Fibroblast of peridontal ligament (primary cell): ENCODE data around the gene ARHGAP11A.

ENCODE experiments used
- DNase-seq: peaks from one replicate; pipeline ENCODE4 v3.0.0-alpha.2; 2010; ENCODE audit errors: extremely low read depth

The ARHGAP11A gene

DNA sequence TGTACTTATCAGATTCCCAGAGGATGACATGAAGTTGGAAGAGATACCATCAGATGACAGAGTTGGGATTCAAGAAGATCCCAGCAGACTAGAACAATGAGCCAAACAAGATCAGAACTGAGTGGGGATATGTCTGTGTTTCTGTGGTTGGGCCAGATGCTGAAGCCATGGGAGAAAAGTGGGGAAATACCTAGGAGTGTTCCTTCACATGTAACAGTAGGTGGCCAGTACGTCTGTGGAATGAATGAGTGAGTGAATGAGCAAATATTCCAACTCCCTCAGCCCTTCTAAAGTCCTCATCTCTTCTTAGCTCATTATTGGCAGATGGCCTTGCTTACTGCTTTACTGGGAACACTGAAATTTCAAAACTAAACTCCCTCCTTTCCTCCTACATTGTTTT lies 70.3 kb downstream of the ARHGAP11A start:
- peak; percentile 63 for DNase-seq

DNA sequence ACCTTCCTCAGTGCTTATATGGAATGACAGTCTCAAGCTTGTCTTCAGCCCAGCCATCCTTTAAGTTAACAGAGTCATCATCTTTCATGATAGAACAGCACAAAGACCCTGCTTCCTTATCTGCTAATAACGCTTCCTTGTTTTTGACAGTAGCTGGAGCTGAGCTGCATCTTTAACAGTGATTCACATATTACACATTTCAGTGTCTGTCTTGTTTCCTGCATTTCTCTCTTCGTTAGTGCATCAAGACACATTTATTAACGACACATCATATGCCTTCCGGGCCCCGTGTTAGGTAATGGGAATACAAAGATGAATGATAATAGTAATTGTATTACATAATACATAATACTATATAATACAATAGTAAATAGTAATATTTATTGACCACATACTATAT lies 72.3 kb downstream of the ARHGAP11A start:
- no peak for DNase-seq

DNA sequence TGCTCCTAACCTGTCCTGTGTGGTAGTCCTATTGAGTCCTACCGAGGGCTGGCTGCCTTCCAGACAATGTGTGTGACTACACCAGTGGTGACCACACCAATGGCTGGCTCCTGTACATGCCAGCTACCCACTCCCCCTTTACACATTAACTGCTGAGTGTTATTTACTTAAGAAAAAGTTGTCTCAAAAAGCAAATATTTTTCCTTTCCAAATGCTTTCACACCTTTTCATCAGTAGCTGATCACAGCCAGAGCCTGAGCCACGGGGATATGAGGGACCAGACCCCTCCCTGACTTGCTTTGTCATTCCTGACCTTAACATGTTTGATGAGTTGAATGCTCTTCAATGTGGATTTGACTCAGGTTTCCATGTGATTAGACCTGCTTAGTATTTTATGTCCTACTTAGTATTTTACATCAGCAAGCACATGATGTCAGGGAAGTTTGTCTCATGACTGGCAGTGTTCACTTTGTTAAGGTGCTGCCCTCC lies 72.9 kb downstream of the ARHGAP11A start:
- no peak for DNase-seq
